Hepatocyte (in vitro differentiated cells): Measurements from ENCODE around the gene ITGAD.

Source experiments
- CTCF ChIP-seq: fragments of 200-600 bp; sonication (generic); IDR thresholded peaks from 2 replicates; pipeline ENCODE4 v1.5.1; 2016; ENCODE audit warnings: antibody characterized with exemption, mild to moderate bottlenecking; ENCODE audit not compliant: poor library complexity
- EZH2 ChIP-seq: fragments of 200-600 bp; sonication (generic); IDR thresholded peaks from 2 replicates; pipeline ENCODE4 v1.6.1; 2016; ENCODE audit warnings: antibody characterized with exemption, mild to moderate bottlenecking, borderline replicate concordance
- EZH2phosphoT487 ChIP-seq: fragments of 200-600 bp; sonication (generic); IDR thresholded peaks from one replicate; pipeline ENCODE4 v1.6.1; 2018; ENCODE audit warnings: antibody characterized with exemption, mild to moderate bottlenecking, low read depth, moderate library complexity; ENCODE audit not compliant: unreplicated experiment, severe bottlenecking

GRCh38 chr16:31388535-31388934 is 4.6 kb upstream of the ITGAD start:
- TF ChIP-seq CTCF: no peak
- no peak for TF ChIP-seq EZH2phosphoT487
- TF ChIP-seq EZH2: no peak
